HG02885 (cell line): ENCODE results near the gene NARS2.
A peak's percentile ranks its signal among the peaks of the same experiment; 100 is the strongest.
"Not testable (repeated sequence)": the region's sequence is repeated elsewhere in the genome, so short reads cannot be mapped to it uniquely, and the experiment has no call there.

ENCODE experiments used
- ATAC-seq: cut with Tn5 transposase; IDR thresholded peaks from one replicate; pipeline ENCODE4 v1.9.1; 2021; ENCODE audit warnings: mild to moderate bottlenecking; ENCODE audit not compliant: unreplicated experiment, poor library complexity

The NARS2 gene

GRCh38 chr11:78549624-78550409 lies 24.8 kb downstream of the NARS2 start:
- no peak for ATAC-seq

DNA sequence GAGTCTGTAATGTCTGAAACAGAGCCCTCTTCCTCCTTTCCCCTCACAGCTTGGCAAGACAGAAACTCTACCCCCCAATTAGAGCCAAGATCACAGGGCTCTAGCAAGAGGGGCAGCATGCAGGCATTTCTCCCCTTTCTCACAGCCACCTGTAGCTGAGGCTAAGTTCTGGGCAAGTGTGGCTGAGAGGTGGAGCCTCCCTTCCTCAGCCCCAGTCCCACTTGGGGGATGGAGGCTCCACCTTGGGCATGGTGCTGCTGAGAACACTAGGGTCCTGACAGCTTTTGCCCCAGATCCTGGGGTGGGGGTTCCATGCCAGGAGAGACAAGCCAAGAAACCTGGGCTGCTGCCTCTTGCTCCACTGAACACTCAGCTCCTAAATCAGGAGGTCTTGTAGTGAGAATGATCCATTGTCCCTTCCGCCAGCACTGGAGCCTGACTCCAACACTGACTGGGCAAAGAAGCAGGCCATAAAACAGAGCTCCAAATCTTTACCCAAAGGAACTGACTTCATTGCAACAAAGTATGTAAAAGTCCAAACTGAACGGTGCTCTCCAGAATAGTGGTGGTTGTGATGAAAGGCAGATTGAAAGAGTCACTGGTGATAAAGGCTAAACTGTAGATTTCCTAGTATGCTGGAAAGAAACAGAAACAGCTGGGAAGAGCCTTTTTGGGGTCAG lies 25.6 kb downstream of the NARS2 start:
- no peak for ATAC-seq

GRCh38 chr11:78547931-78548705 lies 26.5 kb downstream of the NARS2 start:
- ATAC-seq: no peak

GRCh38 chr11:78542007-78542406 lies 32.7 kb downstream of the NARS2 start:
- ATAC-seq: peak; percentile 73

DNA sequence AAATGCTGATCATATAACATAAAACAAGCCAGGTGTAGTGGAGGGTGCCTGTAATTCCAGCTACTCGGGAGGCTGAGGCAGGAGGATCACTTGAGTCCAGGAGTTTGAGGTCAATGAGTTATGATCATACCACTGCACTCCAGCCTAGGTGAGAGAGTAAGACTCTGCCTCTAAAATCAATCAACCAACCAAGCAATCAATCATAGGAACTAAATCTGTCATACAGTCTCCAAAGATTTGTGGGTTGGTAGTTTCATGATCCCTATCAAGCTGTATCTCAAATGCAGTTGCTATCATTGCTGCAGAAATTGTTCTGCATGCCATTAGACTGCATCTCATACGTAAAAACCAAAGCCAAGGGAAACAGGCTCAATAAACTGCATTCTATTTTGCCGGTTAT lies 33.1 kb downstream of the NARS2 start:
- ATAC-seq: peak; percentile 5

DNA sequence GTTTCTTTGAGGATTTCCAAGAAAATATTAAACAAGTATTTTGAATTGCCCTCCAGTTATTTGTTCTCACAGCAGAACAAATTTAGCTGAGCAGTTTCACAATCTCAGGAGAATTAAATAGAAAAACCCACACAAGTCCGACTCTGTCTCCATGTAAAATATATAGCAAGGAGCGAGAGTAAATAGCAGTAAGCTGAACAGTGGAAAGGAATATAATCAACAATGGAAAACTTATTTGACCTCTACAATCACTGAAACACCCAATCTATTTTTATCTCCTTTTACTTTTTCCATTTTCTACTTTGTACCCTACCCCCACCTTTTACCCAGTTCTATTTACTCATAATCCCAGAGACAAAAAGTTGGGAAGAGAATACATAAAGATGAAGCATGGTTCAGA lies 34.4 kb downstream of the NARS2 start:
- ATAC-seq: no peak

- no peak for ATAC-seq
Observed at GRCh38 chr11:78539506-78539905, 35.2 kb downstream of the NARS2 start.

DNA sequence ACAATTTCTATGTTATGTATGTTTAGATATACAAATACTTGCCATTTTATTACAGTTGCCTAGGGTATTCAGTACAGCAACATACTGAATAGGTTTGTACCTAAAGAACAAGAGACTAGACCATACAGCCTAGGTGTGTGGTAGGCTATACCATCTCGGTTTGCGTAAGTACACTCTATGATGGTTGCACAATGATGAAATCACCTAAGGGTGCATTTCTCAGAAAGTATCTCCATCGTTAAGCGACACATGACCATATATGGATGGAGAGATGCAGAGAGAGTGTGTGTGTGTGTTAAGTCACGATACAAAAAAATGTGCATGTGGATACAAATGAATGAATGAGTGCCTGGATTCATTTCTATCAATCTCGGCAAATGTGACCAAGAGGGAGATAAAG lies 37.7 kb downstream of the NARS2 start:
- no peak for ATAC-seq

GRCh38 chr11:78535920-78536319 lies 38.7 kb downstream of the NARS2 start:
- ATAC-seq: no peak

GRCh38 chr11:78535027-78535426 lies 39.6 kb downstream of the NARS2 start:
- peak; percentile 69 for ATAC-seq

- peak; percentile 58 for ATAC-seq
Observed at GRCh38 chr11:78533399-78533798, 41.3 kb downstream of the NARS2 start.

GRCh38 chr11:78532991-78533390 lies 41.7 kb downstream of the NARS2 start:
- peak; percentile 33 for ATAC-seq

GRCh38 chr11:78526497-78527146 lies 48.0 kb downstream of the NARS2 start:
- no peak for ATAC-seq

DNA sequence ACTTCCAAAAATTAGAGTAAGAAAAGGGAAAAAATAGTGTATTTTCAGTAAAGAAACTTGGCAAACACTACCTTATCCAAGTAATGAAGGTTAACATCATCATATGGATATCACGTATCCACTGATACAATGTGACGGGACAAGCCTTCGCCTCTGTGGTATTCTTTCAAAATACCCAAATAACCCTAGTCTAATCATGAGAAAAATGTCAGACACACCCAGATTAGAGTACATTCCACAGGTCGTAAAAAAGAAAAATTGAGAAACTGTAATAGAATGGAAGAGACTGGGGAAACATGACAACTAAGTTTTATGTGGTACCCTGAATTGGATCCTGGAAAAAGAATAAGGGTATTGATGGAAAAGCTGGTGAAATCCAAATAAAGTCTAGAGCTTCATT lies 48.9 kb downstream of the NARS2 start:
- ATAC-seq: no peak

DNA sequence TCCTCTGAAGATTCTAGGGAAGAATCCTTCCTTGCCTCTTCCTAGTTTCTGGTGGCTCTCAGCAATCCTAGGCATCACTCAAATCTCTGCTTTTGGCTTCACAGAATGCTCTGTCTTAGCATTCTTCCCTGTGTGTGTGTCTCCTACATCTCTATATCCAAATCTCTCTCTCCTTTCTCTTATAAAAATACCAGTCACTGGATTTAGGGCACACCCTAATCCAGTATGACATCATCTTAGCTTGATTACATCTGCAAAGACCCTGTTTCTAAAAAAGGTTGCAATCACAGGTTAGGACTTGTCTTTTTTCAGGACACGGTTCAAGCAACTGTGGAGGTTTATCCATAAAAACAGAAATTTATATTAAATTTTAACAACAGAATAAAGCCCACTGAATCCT lies 54.4 kb downstream of the NARS2 start:
- no peak for ATAC-seq

- no peak for ATAC-seq
Observed at GRCh38 chr11:78516281-78516680, 58.4 kb downstream of the NARS2 start.

GRCh38 chr11:78514922-78515502 lies 59.7 kb downstream of the NARS2 start:
- no peak for ATAC-seq

DNA sequence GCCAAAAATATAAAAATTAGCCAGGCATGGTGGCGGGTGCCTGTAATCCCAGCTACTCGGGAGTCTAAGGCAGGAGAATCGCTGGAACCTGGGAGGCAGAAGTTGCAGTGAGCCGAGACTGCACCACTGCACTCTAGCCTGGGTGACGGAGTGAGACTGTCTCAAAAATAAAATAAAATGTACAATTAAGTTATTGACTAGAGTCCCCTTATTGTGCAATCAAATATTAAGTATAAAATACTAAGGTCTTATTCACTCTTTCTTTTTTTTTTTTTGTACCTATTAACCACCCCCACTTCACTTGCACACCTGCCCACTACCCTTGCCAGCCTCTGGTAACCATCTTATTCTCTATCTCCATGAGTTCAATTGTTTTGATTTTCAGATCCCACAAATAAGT lies 61.6 kb downstream of the NARS2 start:
- ATAC-seq: not testable (repeated sequence)

DNA sequence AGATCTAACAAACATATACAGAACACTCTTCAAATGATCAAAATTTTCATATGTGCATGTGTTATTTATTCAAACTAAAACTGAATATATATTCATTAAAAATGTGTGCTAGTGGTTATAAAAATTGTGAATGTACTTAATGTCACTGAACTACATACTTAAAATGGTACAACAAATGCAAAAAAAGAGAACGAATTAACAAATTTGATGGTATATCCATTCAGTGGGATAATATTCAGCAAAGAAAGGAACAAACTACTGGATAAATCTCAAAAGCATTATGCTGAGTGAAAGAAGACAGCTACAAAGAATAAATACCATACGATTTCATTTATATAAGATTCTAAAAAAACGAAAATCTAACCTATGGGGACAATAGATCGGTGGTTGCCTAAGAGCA lies 64.1 kb downstream of the NARS2 start:
- ATAC-seq: no peak

DNA sequence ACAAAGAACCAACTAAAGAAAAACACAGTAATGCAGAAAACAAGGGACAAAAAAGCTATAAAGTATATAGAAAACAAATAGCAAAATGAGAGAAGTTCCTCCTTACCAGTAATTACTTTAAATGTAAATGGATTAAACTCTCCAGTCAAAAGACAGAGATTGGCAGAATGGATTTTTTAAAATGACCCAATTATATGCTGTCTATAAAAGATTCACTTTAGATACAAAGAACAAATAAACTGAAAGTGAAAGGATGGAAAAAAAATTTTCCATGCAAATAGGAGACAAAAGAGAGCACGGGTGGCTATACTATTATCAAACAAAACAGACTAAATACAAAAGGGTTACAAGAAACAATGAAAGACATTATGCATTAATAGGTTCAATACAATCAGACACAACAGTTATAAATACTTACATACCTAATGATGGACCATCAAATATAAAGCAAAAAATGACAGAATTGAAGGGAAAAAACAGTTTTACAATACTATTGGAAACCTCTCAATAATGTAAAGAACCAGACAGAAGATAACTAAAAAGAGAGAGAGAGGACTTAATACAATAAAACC lies 64.6 kb downstream of the NARS2 start:
- ATAC-seq: no peak
